Stimulated activated CD8-positive, alpha-beta memory T cell treated with anti-CD3 and anti-CD28 coated beads, Interleukin-12 subunit alpha, Interleukin-12 subunit beta, amount 100 ng/mL, for 24 hours (primary cell): ENCODE results near the gene TOM1L2.
"Not testable (repeated sequence)": the region's sequence is repeated elsewhere in the genome, so short reads cannot be mapped to it uniquely, and the experiment has no call there.

Source experiments
- DNase-seq: peaks from one replicate; pipeline ENCODE4 v3.0.0-alpha.2; 2020; ENCODE audit errors: extremely low read depth

TOM1L2 gene

GRCh38 chr17:17819561-17819995, 152.6 kb downstream of the TOM1L2 start:
- peak; percentile 39 for DNase-seq

- DNase-seq = no peak
Measured at GRCh38 chr17:17819111-17819510, 153.1 kb downstream of the TOM1L2 start.

GRCh38 chr17:17818088-17818526, 154.1 kb downstream of the TOM1L2 start:
- DNase-seq = no peak

- DNase-seq = no peak
Measured at GRCh38 chr17:17817552-17817947, 154.7 kb downstream of the TOM1L2 start.

GRCh38 chr17:17816831-17817551, 155.2 kb downstream of the TOM1L2 start:
- DNase-seq = no peak

GRCh38 chr17:17816240-17816814, 155.9 kb downstream of the TOM1L2 start:
- no peak for DNase-seq

- no peak for DNase-seq
Measured at GRCh38 chr17:17815436-17816200, 156.6 kb downstream of the TOM1L2 start.

GRCh38 chr17:17815062-17815406, 157.2 kb downstream of the TOM1L2 start:
- no peak for DNase-seq

GRCh38 chr17:17814162-17815061, 157.8 kb downstream of the TOM1L2 start:
- DNase-seq = no peak

GRCh38 chr17:17813725-17814095, 158.5 kb downstream of the TOM1L2 start:
- DNase-seq = no peak

- DNase-seq = no peak
Measured at GRCh38 chr17:17813055-17813724, 159.0 kb downstream of the TOM1L2 start.

- no peak for DNase-seq
Measured at GRCh38 chr17:17812211-17813054, 159.8 kb downstream of the TOM1L2 start.

GRCh38 chr17:17811381-17812210, 160.6 kb downstream of the TOM1L2 start:
- DNase-seq = no peak

GRCh38 chr17:17810895-17811248, 161.3 kb downstream of the TOM1L2 start:
- no peak for DNase-seq

- DNase-seq = no peak
Measured at GRCh38 chr17:17810084-17810894, 161.9 kb downstream of the TOM1L2 start.

- no peak for DNase-seq
Measured at GRCh38 chr17:17809531-17810083, 162.6 kb downstream of the TOM1L2 start.

- no peak for DNase-seq
Measured at GRCh38 chr17:17808706-17809432, 163.3 kb downstream of the TOM1L2 start.

GRCh38 chr17:17808200-17808599, 164.0 kb downstream of the TOM1L2 start:
- not testable (repeated sequence) for DNase-seq
